K562 (cell line): ENCODE measurements around the gene KCNH2. TPM values are rescaled to one million over a fixed set of nuclear protein-coding genes. Genes with fewer than 3 reads are reported as not detected.

Experiments
- ATAC-seq: fragments of 200-7000 bp; cut with Tn5 transposase; 3 replicates; pipeline ENCODE4 v1.9.1; 2020; ENCODE audit warnings: moderate library complexity
- BruUV-seq: library from RNA; stranded (reverse); fragments of 400-500 nt; replicated peaks from 2 replicates; lab custom pipeline; 2021; lab: Mats Ljungman, UMichigan
- CTCF ChIA-PET: fragments of 300-600 bp; formaldehyde crosslinking; extraction: SDS; loops from one replicate; lab custom pipeline; 2021; ENCODE audit warnings: low intra/inter-chr PET ratio; lab: Yijun Ruan, JAX
- POLR2A ChIA-PET: fragments of 300-600, 350-650 bp; sonication (Branson Sonifier 250); formaldehyde crosslinking; extraction: SDS; loops from one replicate; lab custom pipeline; 2021; ENCODE audit warnings: antibody characterized with exemption, inconsistent platforms; lab: Yijun Ruan, JAX
- DNase-seq, 4 experiments: peaks; one replicate each; pipeline versions ENCODE4 v3.0.0 to v3.0.0-alpha.2; 2011 to 2018; ENCODE audit warnings: low spot score in 3 of 4, mixed read lengths in 3 of 4; ENCODE audit errors: extremely low read depth in 1 of 4
- FAIRE-seq: peaks from 2 replicates; lab custom pipeline; 2011; peaks lifted over from hg19 to GRCh38; lab: Jason Lieb, UNC
- H2AFZ ChIP-seq: 2 replicates; pipeline ENCODE4 v1.6.0; 2011; ENCODE audit warnings: low read depth, low read length, control low read depth, inconsistent platforms
- H3K27ac ChIP-seq: fragments of 200-600 bp; 3 replicates; pipeline ENCODE4 v1.8.0; 2011; ENCODE audit warnings: low read depth, mild to moderate bottlenecking, control low read depth, inconsistent platforms, low read length, moderate library complexity, mixed read lengths; ENCODE audit errors: extremely low read depth
- H3K27me3 ChIP-seq, 2 experiments: fragments of 300-600 bp in 1 of 2; 2 replicates in 1 of 2; 3 replicates in 1 of 2; pipeline versions ENCODE4 v1.6.0 to v1.8.0; 2011; ENCODE audit warnings: inconsistent platforms in 2 of 2, low read length in 2 of 2, mild to moderate bottlenecking in 1 of 2, mixed read lengths in 1 of 2, moderate library complexity in 1 of 2; ENCODE audit not compliant: control insufficient read depth in 2 of 2, insufficient read depth in 2 of 2
- H3K36me3 ChIP-seq: fragments of 300-600 bp; 3 replicates; pipeline ENCODE4 v1.8.0; 2011; ENCODE audit warnings: mild to moderate bottlenecking, low read length, inconsistent platforms; ENCODE audit not compliant: control insufficient read depth, insufficient read depth
- H3K4me1 ChIP-seq, 2 experiments: fragments of 200-600 bp in 1 of 2; replicated peaks in 1 of 2; 2 replicates in 1 of 2; 3 replicates in 1 of 2; pipeline versions ENCODE4 v1.5.1 to v1.8.0; 2011; ENCODE audit warnings: inconsistent platforms in 2 of 2, low read length in 2 of 2, mild to moderate bottlenecking in 1 of 2, mixed read lengths in 1 of 2, moderate library complexity in 1 of 2; ENCODE audit not compliant: control insufficient read depth in 2 of 2, insufficient read depth in 2 of 2
- H3K4me2 ChIP-seq: 2 replicates; pipeline ENCODE4 v1.6.1; 2011; ENCODE audit warnings: low read length, control low read depth, inconsistent platforms, mixed read lengths; ENCODE audit not compliant: insufficient read depth
- H3K4me3 ChIP-seq: fragments of 200-600 bp; sonication (generic), shearing (Covaris generic); 2 replicates; pipeline ENCODE4 v1.5.1; 2016; ENCODE audit warnings: control low read depth, inconsistent platforms
- H3K79me2 ChIP-seq: fragments of 200-600 bp; 3 replicates; pipeline ENCODE4 v1.8.0; 2011; ENCODE audit warnings: low read length, inconsistent platforms; ENCODE audit not compliant: control insufficient read depth, insufficient read depth
- H3K9ac ChIP-seq, 2 experiments: 2 replicates each; pipeline versions ENCODE4 v1.6.0 to v1.6.1; 2011; ENCODE audit warnings: low read depth in 2 of 2, low read length in 2 of 2, control low read depth in 1 of 2, inconsistent platforms in 1 of 2, mild to moderate bottlenecking in 1 of 2, mixed read lengths in 1 of 2; ENCODE audit not compliant: insufficient read depth in 1 of 2
- H3K9me1 ChIP-seq: one replicate; pipeline ENCODE4 v1.6.0; 2011; ENCODE audit warnings: inconsistent platforms, mild to moderate bottlenecking, low read length, moderate library complexity; ENCODE audit not compliant: control insufficient read depth, insufficient read depth
- H3K9me3 ChIP-seq: replicated peaks from 2 replicates; pipeline ENCODE4 v1.5.1; 2011; ENCODE audit warnings: low read depth, low read length, inconsistent platforms; ENCODE audit not compliant: control insufficient read depth, insufficient read depth
- H4K20me1 ChIP-seq: replicated peaks from 2 replicates; pipeline ENCODE4 v1.6.1; 2011; ENCODE audit warnings: low read length, inconsistent platforms, mixed read lengths; ENCODE audit not compliant: control insufficient read depth, insufficient read depth
- ARID3B ChIP-seq: fragments of 250-450 bp; sonication (Bioruptor Pico); IDR thresholded peaks from 2 replicates; pipeline ENCODE4 v1.4.0; 2020; ENCODE audit warnings: borderline replicate concordance
- ARID4B ChIP-seq: sonication (generic); formaldehyde crosslinking; IDR thresholded peaks from 2 replicates; pipeline ENCODE4 v1.8.0; 2022; ENCODE audit warnings: mild to moderate bottlenecking, missing genetic modification reagents
- CBX3 ChIP-seq, 2 experiments: IDR thresholded peaks; 1 replicate in 1 of 2; 2 replicates in 1 of 2; pipeline ENCODE4 v1.6.1; 2012; ENCODE audit warnings: inconsistent platforms in 2 of 2, low read length in 2 of 2, borderline replicate concordance in 1 of 2, control low read depth in 1 of 2
- E4F1 ChIP-seq: fragments of 250-450 bp; sonication (Bioruptor Pico); IDR thresholded peaks from 2 replicates; pipeline ENCODE4 v1.5.0; 2021; ENCODE audit warnings: mild to moderate bottlenecking, borderline replicate concordance
- ELF1 ChIP-seq: fragments of 200-800 bp; sonication (Bioruptor generic); IDR thresholded peaks from 2 replicates; pipeline ENCODE4 v1.6.1; 2016; ENCODE audit warnings: missing genetic modification characterization, missing compliant biosample characterization
- HDGF ChIP-seq: fragments of 450-650 bp; IDR thresholded peaks from 2 replicates; pipeline ENCODE4 v1.6.1; 2016
- HNRNPH1 ChIP-seq: fragments of 200-400 bp; formaldehyde crosslinking; optimal IDR thresholded peaks from 2 replicates; pipeline ENCODE3; 2017; ENCODE audit warnings: low read depth, mild to moderate bottlenecking, low read length, moderate library complexity
- HNRNPK ChIP-seq: fragments of 200-400 bp; formaldehyde crosslinking; IDR thresholded peaks from one replicate; pipeline ENCODE4 v1.6.1; 2018; ENCODE audit warnings: mild to moderate bottlenecking, low read depth, low read length; ENCODE audit not compliant: poor library complexity, severe bottlenecking
- RFX7 ChIP-seq: fragments of 250-450 bp; sonication (Bioruptor Pico); IDR thresholded peaks from 2 replicates; pipeline ENCODE4 v1.5.1; 2021; ENCODE audit warnings: mild to moderate bottlenecking
- STAT5B ChIP-seq: fragments of 250-450 bp; sonication (Bioruptor Pico); IDR thresholded peaks from 2 replicates; pipeline ENCODE4 v1.8.0; 2021; ENCODE audit warnings: mild to moderate bottlenecking, inconsistent platforms
- WGBS: fragments of 100-300 bp; shearing (Covaris generic); methylation state at CpG from one replicate; pipeline ENCODE4 v1.1.6; 2016; ENCODE audit warnings: low coverage, mixed read lengths; ENCODE audit not compliant: insufficient coverage; ENCODE audit errors: missing lambda C conversion rate; 5-methylcytosine and 5-hydroxymethylcytosine counted together
- in situ Hi-C: fragments of 300-500 bp; cut with MboI; formaldehyde crosslinking; loops from 4 replicates; pipeline ENCODE4 v1.15.0; 2018; ENCODE audit warnings: inconsistent platforms, mixed read lengths
- intact Hi-C: fragments of 100-400 bp; cut with micrococcal nuclease; formaldehyde crosslinking; loops from 2 replicates; pipeline ENCODE4 v1.14.2; 2022
- polyA plus RNA-seq, 8 experiments: library from polyadenylated mRNA; depleted of rRNA in 4 of 8; stranded (reverse) in 5 of 8; unstranded in 3 of 8; fragments of >200 nt; fragmentation: Nextera tagmentation in 2 of 8; fragmentation: Illumina TruSeq in 1 of 8; extraction: Ambion mirVana in 2 of 8; extraction: Trizol in 1 of 8; gene quantifications; 2 replicates each; pipeline versions ENCODE4 v1.2.1 to v1.2.3, GENCODE V29; 2011 to 2014; ENCODE audit warnings: inconsistent platforms in 1 of 8, missing spikeins in 1 of 8
- total RNA-seq, 7 experiments: library from RNA; depleted of rRNA in 6 of 7; stranded (reverse); fragments of >200 nt in 6 of 7; fragmentation: Illumina TruSeq in 2 of 7; extraction: Trizol in 2 of 7; gene quantifications; 2 replicates each; pipeline versions ENCODE4 v1.2.1 to v1.2.3, GENCODE V29; 2011 to 2021; ENCODE audit warnings: low replicate concordance in 1 of 7
- TF ChIP-seq, protein P1 (sequence below): fragments of 150-350 bp; conservative IDR thresholded peaks from 2 replicates; pipeline ENCODE4 v1.6.1; 2014; ENCODE audit warnings: low read length

KCNH2 gene
- total and polyA plus RNA-seq, 9 of the 15 experiments (the other 6 are each of a cell fraction or from before 2014, with no cell fraction given) = 18.1 to 368 (median 218) TPM

GRCh38 chr7:150923802-150924201 lies 54.3 kb downstream of the KCNH2 start:
- in situ Hi-C loops = no loop called here
- BruUV-seq = no TSS peak
- no peaks in the 10 kb centered on the region for H3K36me3 ChIP-seq
- H3K27me3 ChIP-seq = no peaks in the 10 kb centered on the region
- CTCF ChIA-PET = no interaction called here
- H3K4me1 ChIP-seq = peaks cover 9 to 34% of the 10 kb centered on the region in 2 experiments
- WGBS = 57% methylated on average over 1 of the region's 1 CpG
- H3K9ac ChIP-seq = no peak overlapping the region
- no peaks in the 10 kb centered on the region for H4K20me1 ChIP-seq
- POLR2A ChIA-PET = interaction anchor here (0.7 to 1.4 kb wide), 8 partner anchors 8 to 193 kb away, joined by 3 to 10 read pairs (median 4); no protein-coding TSS in a partner anchor
- H3K9me3 ChIP-seq = no peaks in the 10 kb centered on the region
- H3K4me3 ChIP-seq = no peak overlapping the region
- DNase-seq = no peak
- no peak overlapping the region for H3K4me2 ChIP-seq
- no peak for ATAC-seq
- no peak overlapping the region for H3K27ac ChIP-seq
- no peak for FAIRE-seq
- H3K9me1 ChIP-seq = no peaks in the 10 kb centered on the region
- no peaks in the 10 kb centered on the region for H3K79me2 ChIP-seq
- intact Hi-C loops = no loop called here
- 0 out of 2 replicates have a peak overlapping the region, but pooled peaks have one; percentile 5 for H2AFZ ChIP-seq
- no peak for TF ChIP-seq ARID4B (CRISPR knock-in tag)
- TF ChIP-seq, protein P1, sequence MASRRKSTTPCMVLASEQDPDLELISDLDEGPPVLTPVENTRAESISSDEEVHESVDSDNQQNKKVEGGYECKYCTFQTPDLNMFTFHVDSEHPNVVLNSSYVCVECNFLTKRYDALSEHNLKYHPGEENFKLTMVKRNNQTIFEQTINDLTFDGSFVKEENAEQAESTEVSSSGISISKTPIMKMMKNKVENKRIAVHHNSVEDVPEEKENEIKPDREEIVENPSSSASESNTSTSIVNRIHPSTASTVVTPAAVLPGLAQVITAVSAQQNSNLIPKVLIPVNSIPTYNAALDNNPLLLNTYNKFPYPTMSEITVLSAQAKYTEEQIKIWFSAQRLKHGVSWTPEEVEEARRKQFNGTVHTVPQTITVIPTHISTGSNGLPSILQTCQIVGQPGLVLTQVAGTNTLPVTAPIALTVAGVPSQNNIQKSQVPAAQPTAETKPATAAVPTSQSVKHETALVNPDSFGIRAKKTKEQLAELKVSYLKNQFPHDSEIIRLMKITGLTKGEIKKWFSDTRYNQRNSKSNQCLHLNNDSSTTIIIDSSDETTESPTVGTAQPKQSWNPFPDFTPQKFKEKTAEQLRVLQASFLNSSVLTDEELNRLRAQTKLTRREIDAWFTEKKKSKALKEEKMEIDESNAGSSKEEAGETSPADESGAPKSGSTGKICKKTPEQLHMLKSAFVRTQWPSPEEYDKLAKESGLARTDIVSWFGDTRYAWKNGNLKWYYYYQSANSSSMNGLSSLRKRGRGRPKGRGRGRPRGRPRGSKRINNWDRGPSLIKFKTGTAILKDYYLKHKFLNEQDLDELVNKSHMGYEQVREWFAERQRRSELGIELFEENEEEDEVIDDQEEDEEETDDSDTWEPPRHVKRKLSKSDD = no peak
- no peak for TF ChIP-seq E4F1 (CRISPR knock-in tag)
- no peak for TF ChIP-seq STAT5B (CRISPR knock-in tag)
- no peak for TF ChIP-seq CBX3 (IDR thresholded peaks at IDR 0.05; ENCODE audit: borderline replicate concordance in 1 of 2, low read length in 2 of 2)
- no peak for TF ChIP-seq RFX7 (CRISPR knock-in tag)
- TF ChIP-seq HDGF = no peak
- TF ChIP-seq HNRNPK = no peak
- TF ChIP-seq ELF1 (tag) = no peak
- no peak for TF ChIP-seq ARID3B (CRISPR knock-in tag)
- TF ChIP-seq HNRNPH1 = no peak
